HG02885 (cell line): Measurements from ENCODE around the gene LPGAT1.
"Not testable (repeated sequence)": the region's sequence is repeated elsewhere in the genome, so short reads cannot be mapped to it uniquely, and the experiment has no call there.

Experiments
- ATAC-seq: cut with Tn5 transposase; IDR thresholded peaks from one replicate; pipeline ENCODE4 v1.9.1; 2021; ENCODE audit warnings: mild to moderate bottlenecking; ENCODE audit not compliant: unreplicated experiment, poor library complexity

Gene LPGAT1

DNA sequence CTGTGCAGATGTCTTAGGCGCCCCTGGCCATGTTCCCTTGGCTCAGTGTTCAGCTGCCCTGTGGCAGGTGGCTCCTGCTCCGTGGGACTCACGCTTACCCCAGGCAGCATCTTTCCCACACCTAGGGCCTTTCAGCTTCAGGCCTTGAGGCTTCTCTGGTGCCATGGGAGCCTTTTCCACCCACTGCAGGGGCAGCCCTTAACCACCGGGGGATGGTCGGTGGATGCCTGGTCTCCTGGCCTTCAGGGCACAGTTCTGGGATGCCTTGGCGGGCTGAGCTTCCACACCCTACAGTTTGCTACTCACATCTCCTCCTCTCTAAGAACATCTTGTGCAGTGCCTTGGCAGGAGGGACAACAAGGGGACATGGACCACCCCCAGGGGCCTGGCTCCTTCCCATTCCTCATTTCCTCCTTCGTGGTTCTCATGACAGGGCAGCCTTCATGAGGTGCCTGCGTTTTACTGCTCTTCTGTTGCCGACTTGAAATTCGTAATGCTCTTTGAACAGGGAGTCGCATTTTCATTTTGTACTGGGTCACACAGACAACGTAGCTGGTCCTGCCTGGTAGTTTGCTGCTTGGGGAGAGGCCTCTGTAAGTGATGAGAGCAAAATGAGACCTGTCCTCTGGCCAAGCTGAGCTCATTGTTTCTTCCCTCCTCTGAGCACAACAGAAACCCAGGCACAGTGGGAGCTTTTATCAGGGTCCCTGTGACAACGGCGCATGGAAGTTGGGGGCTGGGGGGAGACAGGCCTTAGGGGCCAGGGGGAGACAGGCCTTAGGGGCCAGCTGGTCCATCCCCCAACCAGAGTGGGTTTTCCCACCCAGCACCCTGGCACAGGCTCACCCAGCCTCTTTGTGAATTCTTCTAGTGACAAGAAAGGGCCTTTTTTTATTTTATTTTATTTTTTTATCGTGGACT is 93.2 kb downstream of the LPGAT1 start:
- ATAC-seq = no peak

DNA sequence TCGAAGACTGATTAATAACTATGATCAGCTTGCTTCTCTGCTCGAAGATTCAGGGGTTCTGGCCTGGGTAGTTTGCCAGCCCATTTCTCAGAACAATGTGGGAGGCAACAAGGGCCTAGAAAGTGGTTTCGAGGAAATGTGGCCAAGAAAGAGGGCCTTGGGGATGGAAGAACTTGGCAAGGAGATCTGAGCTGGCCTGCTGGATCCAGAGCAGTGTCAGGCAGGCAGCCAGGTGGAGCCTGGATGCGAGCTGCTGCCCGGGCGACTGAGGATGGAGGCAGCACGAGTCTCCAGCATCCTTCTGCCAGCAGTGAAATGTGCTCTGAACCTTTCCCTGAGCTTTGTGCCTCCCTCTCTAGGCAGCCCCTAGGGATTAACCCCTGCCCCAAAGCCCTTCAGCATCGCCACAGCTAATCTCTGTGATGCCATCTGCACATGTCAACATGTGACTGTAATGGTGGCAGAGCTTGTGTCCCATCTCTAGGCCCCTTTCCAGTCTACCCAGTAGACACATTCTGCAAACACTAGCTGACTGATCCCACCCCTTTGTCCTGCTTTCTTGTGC is 94.1 kb downstream of the LPGAT1 start:
- ATAC-seq = no peak

- ATAC-seq = no peak
These were observed 95.1 kb downstream of the LPGAT1 start for GRCh38 chr1:211735208-211736170.

GRCh38 chr1:211734791-211735190 is 95.8 kb downstream of the LPGAT1 start:
- ATAC-seq = no peak

GRCh38 chr1:211734359-211734758 is 96.2 kb downstream of the LPGAT1 start:
- ATAC-seq = no peak

- ATAC-seq = peak; percentile 70
These were observed 98.1 kb downstream of the LPGAT1 start for GRCh38 chr1:211732293-211732980.

- peak; percentile 9 for ATAC-seq
These were observed 98.9 kb downstream of the LPGAT1 start for GRCh38 chr1:211731456-211732292.

GRCh38 chr1:211730347-211730746 is 100.2 kb downstream of the LPGAT1 start:
- ATAC-seq = no peak

DNA sequence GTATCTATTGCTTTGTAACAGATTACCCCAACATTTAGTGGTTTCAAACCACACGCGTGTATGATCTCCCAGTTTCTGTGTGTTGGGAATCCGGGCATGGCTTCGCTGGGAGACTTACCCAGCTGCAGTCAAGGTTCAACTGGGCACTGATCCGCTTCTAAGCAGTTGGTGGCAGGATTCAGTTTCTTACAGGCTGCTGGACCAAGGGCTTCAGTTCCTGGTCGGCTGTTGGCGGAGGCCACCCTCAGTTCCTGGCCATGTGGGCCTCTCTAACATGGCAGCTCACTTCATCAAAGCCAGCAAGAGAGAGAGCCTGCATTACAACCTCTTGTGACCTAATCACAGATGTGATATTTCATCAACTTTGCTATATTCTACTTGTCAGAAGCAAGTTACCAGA is 101.3 kb downstream of the LPGAT1 start:
- ATAC-seq = no peak

DNA sequence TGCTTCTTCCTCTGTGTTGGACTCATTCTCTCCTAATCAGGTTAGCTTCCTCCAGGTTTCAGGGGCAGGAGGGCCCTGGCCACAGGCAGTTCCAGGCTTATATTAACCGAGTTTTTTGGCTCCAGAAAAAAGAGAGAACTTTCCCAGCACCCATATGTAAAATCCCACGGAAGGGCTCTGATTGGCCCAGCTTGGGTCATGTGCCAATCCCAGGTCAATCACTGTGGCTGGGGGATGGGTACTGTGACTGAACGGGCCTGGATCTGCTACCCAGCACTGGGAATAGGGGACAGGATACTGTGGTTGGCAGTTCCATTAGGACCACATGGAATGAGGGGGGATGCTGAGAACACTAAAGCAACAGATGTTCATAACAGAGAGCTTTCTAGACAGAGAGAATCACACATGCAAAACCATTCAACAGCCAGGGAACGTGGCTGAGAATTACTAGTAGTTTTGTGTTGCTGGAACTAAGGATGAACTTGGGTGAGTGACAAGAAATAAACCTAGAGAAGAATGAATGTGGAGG is 104.0 kb downstream of the LPGAT1 start:
- no peak for ATAC-seq

- ATAC-seq = no peak
These were observed 105.8 kb downstream of the LPGAT1 start for GRCh38 chr1:211724687-211725196.

DNA sequence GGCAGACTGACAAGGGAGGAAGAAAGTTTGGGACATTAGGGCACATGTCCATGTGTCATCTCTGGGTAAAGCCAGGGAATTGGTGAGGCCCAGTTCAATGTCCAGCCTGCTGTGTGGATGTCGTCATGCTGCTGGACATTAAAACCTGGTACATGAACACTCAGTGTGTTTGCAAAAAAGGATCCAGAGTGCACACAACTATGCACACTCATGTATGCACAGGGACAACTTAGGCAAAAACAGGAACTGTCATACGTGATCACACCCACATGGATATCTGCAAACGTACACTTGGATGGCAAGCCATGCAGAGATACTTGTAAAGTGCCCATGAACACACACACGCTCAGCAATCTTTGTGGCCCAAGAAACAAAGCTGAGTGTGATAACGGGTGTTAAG is 107.3 kb downstream of the LPGAT1 start:
- no peak for ATAC-seq

- ATAC-seq = no peak
These were observed 108.0 kb downstream of the LPGAT1 start for GRCh38 chr1:211722277-211723175.

- ATAC-seq = not testable (repeated sequence)
These were observed 114.0 kb downstream of the LPGAT1 start for GRCh38 chr1:211716555-211716954.

DNA sequence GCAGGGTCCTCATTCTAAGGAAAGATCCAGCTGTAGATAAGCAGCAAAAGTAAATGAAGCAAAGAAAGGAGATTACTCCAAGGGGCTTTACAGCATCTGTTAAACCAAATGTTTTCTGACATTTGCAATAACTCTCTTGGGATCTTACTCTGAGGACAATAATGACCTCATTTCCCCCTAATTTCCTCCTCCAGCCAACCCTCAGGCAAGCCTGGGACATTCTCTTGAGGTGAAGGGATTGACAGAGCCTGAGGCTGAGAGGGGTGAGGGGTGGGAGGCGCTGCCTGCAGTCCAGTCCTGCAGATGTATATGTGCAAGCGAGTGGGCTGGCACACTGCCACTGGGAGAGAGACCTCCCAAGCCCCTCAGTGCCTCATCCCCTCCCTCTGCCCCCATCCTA is 114.6 kb downstream of the LPGAT1 start:
- no peak for ATAC-seq

GRCh38 chr1:211714154-211714553 is 116.4 kb downstream of the LPGAT1 start:
- no peak for ATAC-seq

DNA sequence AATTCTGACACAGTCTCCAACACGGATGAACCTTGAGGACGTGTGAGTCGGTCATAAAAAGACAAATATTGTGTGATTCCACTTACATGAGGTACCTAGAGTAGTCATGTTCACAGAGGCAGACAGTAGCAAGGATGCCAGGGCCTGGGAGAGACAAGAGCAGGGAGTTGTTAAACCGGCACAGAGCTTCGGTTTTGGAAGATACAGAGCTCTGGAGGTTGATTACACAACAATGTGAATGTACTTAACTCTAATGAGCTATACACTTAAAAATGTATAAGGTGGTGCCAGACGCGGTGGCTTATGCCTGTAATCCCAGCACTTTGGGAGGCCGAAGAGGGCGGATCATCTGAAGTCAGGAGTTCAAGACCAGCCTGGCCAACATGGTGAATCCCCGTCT is 117.3 kb downstream of the LPGAT1 start:
- no peak for ATAC-seq

GRCh38 chr1:211711315-211711705 is 119.3 kb downstream of the LPGAT1 start:
- no peak for ATAC-seq
